Hepatocyte (in vitro differentiated cells): ENCODE results near the gene SYNDIG1.

ENCODE experiments used
- CTCF ChIP-seq: fragments of 200-600 bp; sonication (generic); IDR thresholded peaks from 2 replicates; pipeline ENCODE4 v1.5.1; 2016; ENCODE audit warnings: antibody characterized with exemption, mild to moderate bottlenecking; ENCODE audit not compliant: poor library complexity
- EZH2 ChIP-seq: fragments of 200-600 bp; sonication (generic); IDR thresholded peaks from 2 replicates; pipeline ENCODE4 v1.6.1; 2016; ENCODE audit warnings: antibody characterized with exemption, mild to moderate bottlenecking, borderline replicate concordance
- EZH2phosphoT487 ChIP-seq: fragments of 200-600 bp; sonication (generic); IDR thresholded peaks from one replicate; pipeline ENCODE4 v1.6.1; 2018; ENCODE audit warnings: antibody characterized with exemption, mild to moderate bottlenecking, low read depth, moderate library complexity; ENCODE audit not compliant: unreplicated experiment, severe bottlenecking

- no peak for TF ChIP-seq CTCF
- no peak for TF ChIP-seq EZH2phosphoT487
- TF ChIP-seq EZH2, result no peak
Observed at GRCh38 chr20:24492031-24492607, 22.7 kb downstream of the SYNDIG1 start.
